HEK293 (cell line): ENCODE results near the gene OPCML.

Experiments used
- CTCF ChIA-PET: fragments of 350-600 bp; formaldehyde crosslinking; extraction: SDS; loops from one replicate; lab custom pipeline; 2021; ENCODE audit warnings: antibody characterized with exemption; lab: Yijun Ruan, JAX
- POLR2A ChIA-PET: fragments of 300-600 bp; formaldehyde crosslinking; extraction: SDS; loops from one replicate; lab custom pipeline; 2020; ENCODE audit warnings: antibody characterized with exemption, inconsistent platforms; lab: Yijun Ruan, JAX
- H3K27ac ChIP-seq: fragments of 200-500 bp; sonication (Bioruptor generic); 2 replicates; pipeline ENCODE4 v1.5.1; 2014; ENCODE audit warnings: low read depth, low read length, control low read depth, inconsistent platforms; ENCODE audit errors: extremely low read depth
- H3K36me3 ChIP-seq, 2 experiments: fragments of 200-500 bp in 1 of 2; sonication (Bioruptor generic) in 1 of 2; 1 replicate in 1 of 2; 2 replicates in 1 of 2; pipeline ENCODE4 v1.5.1; 2014 to 2017; ENCODE audit warnings: inconsistent platforms in 2 of 2, low read length in 2 of 2; ENCODE audit not compliant: control insufficient read depth in 2 of 2, insufficient read depth in 1 of 2
- H3K4me1 ChIP-seq: fragments of 200-500 bp; sonication (Bioruptor generic); 2 replicates; pipeline ENCODE4 v1.5.1; 2014; ENCODE audit warnings: mild to moderate bottlenecking, low read length, inconsistent platforms; ENCODE audit not compliant: control insufficient read depth, insufficient read depth
- H3K4me3 ChIP-seq: 2 replicates; pipeline ENCODE4 v1.5.1; 2011; ENCODE audit warnings: low read depth, mild to moderate bottlenecking, control low read depth, low read length, moderate library complexity
- H3K9me3 ChIP-seq: fragments of 200-500 bp; sonication (Bioruptor generic); 2 replicates; pipeline ENCODE4 v1.5.1; 2014; ENCODE audit warnings: low read depth, low read length, inconsistent platforms; ENCODE audit not compliant: control insufficient read depth, insufficient read depth
- GFI1B ChIP-seq: fragments of 450-650 bp; formaldehyde crosslinking; IDR thresholded peaks from 2 replicates; pipeline ENCODE4 v1.5.1; 2016; ENCODE audit warnings: missing biosample characterization, missing genetic modification characterization
- GLI2 ChIP-seq: fragments of 450-650 bp; formaldehyde crosslinking; IDR thresholded peaks from 2 replicates; pipeline ENCODE4; 2017; ENCODE audit warnings: missing biosample characterization, missing genetic modification characterization, low read depth, borderline replicate concordance
- KLF16 ChIP-seq: fragments of 450-650 bp; formaldehyde crosslinking; IDR thresholded peaks from 2 replicates; pipeline ENCODE4 v1.5.1; 2017; ENCODE audit warnings: missing biosample characterization, missing genetic modification characterization
- MZF1 ChIP-seq: fragments of 450-650 bp; formaldehyde crosslinking; IDR thresholded peaks from 2 replicates; pipeline ENCODE4 v1.5.1; 2017; ENCODE audit warnings: missing biosample characterization, missing genetic modification characterization, borderline replicate concordance
- RBAK ChIP-seq: fragments of 450-650 bp; formaldehyde crosslinking; IDR thresholded peaks from 2 replicates; pipeline ENCODE4 v1.5.1; 2016; ENCODE audit warnings: missing biosample characterization, missing genetic modification characterization
- SP3 ChIP-seq: fragments of 450-650 bp; formaldehyde crosslinking; IDR thresholded peaks from 2 replicates; pipeline ENCODE4 v1.5.1; 2016; ENCODE audit warnings: missing biosample characterization, missing genetic modification characterization
- SP7 ChIP-seq: fragments of 450-650 bp; formaldehyde crosslinking; IDR thresholded peaks from 2 replicates; pipeline ENCODE4 v1.5.1; 2016; ENCODE audit warnings: missing biosample characterization, missing genetic modification characterization
- ZNF140 ChIP-seq: fragments of 450-650 bp; formaldehyde crosslinking; IDR thresholded peaks from 2 replicates; pipeline ENCODE4 v1.5.1; 2016; ENCODE audit warnings: missing biosample characterization, missing genetic modification characterization
- ZNF148 ChIP-seq: fragments of 450-650 bp; formaldehyde crosslinking; IDR thresholded peaks from 2 replicates; pipeline ENCODE4 v1.5.0; 2017; ENCODE audit warnings: missing biosample characterization, missing genetic modification characterization, borderline replicate concordance
- ZNF169 ChIP-seq: fragments of 450-650 bp; formaldehyde crosslinking; IDR thresholded peaks from 2 replicates; pipeline ENCODE4 v1.5.1; 2016; ENCODE audit warnings: missing biosample characterization, missing genetic modification characterization
- ZNF184 ChIP-seq: fragments of 450-650 bp; IDR thresholded peaks from 2 replicates; pipeline ENCODE4 v1.5.1; 2018; ENCODE audit warnings: missing biosample characterization, mild to moderate bottlenecking, missing genetic modification characterization
- ZNF23 ChIP-seq: fragments of 450-650 bp; formaldehyde crosslinking; IDR thresholded peaks from 2 replicates; pipeline ENCODE4 v1.5.1; 2016; ENCODE audit warnings: missing biosample characterization, missing genetic modification characterization, borderline replicate concordance
- ZNF266 ChIP-seq: fragments of 450-650 bp; formaldehyde crosslinking; IDR thresholded peaks from 2 replicates; pipeline ENCODE4 v1.5.1; 2016; ENCODE audit warnings: missing biosample characterization, missing genetic modification characterization, low read depth
- ZNF274 ChIP-seq, 2 experiments: fragments of 200-500 bp in 1 of 2; fragments of 450-650 bp in 1 of 2; sonication (Bioruptor generic) in 1 of 2; formaldehyde crosslinking in 1 of 2; IDR thresholded peaks; 2 replicates each; pipeline versions ENCODE4 v1.5.1 to v1.6.1; 2014 to 2016; ENCODE audit warnings: borderline replicate concordance in 1 of 2, inconsistent platforms in 1 of 2, low read length in 1 of 2, missing biosample characterization in 1 of 2, missing genetic modification characterization in 1 of 2
- ZNF292 ChIP-seq: fragments of 450-650 bp; formaldehyde crosslinking; IDR thresholded peaks from 2 replicates; pipeline ENCODE4 v1.5.1; 2016; ENCODE audit warnings: low read depth, missing biosample characterization, missing genetic modification characterization, borderline replicate concordance
- ZNF311 ChIP-seq: fragments of 450-650 bp; formaldehyde crosslinking; IDR thresholded peaks from 2 replicates; pipeline ENCODE4 v1.5.1; 2017; ENCODE audit warnings: missing biosample characterization, missing genetic modification characterization, borderline replicate concordance
- ZNF341 ChIP-seq: fragments of 450-650 bp; formaldehyde crosslinking; IDR thresholded peaks from 2 replicates; pipeline ENCODE4; 2016; ENCODE audit warnings: low read depth, missing biosample characterization, missing genetic modification characterization
- ZNF398 ChIP-seq: fragments of 450-650 bp; formaldehyde crosslinking; IDR thresholded peaks from 2 replicates; pipeline ENCODE4 v1.5.1; 2017; ENCODE audit warnings: missing biosample characterization, missing genetic modification characterization
- ZNF423 ChIP-seq: fragments of 450-650 bp; formaldehyde crosslinking; IDR thresholded peaks from 2 replicates; pipeline ENCODE4 v1.5.1; 2016; ENCODE audit warnings: missing biosample characterization, missing genetic modification characterization
- ZNF473 ChIP-seq: fragments of 450-650 bp; formaldehyde crosslinking; IDR thresholded peaks from 2 replicates; pipeline ENCODE4 v1.5.1; 2017; ENCODE audit warnings: missing biosample characterization, missing genetic modification characterization
- ZNF48 ChIP-seq: fragments of 450-650 bp; formaldehyde crosslinking; IDR thresholded peaks from 2 replicates; pipeline ENCODE4 v1.5.1; 2016; ENCODE audit warnings: missing biosample characterization, missing genetic modification characterization
- ZNF510 ChIP-seq: fragments of 450-650 bp; formaldehyde crosslinking; IDR thresholded peaks from 2 replicates; pipeline ENCODE4 v1.5.1; 2018; ENCODE audit warnings: mild to moderate bottlenecking, missing genetic modification characterization, missing biosample characterization; ENCODE audit not compliant: insufficient replicate concordance
- ZNF521 ChIP-seq: fragments of 450-650 bp; formaldehyde crosslinking; IDR thresholded peaks from 2 replicates; pipeline ENCODE4 v1.5.1; 2017; ENCODE audit warnings: missing biosample characterization, mild to moderate bottlenecking, missing genetic modification characterization
- ZNF530 ChIP-seq: fragments of 450-650 bp; formaldehyde crosslinking; IDR thresholded peaks from 2 replicates; pipeline ENCODE4 v1.5.1; 2016; ENCODE audit warnings: low read depth, missing biosample characterization, missing genetic modification characterization
- ZNF624 ChIP-seq: fragments of 450-650 bp; formaldehyde crosslinking; IDR thresholded peaks from 2 replicates; pipeline ENCODE4 v1.5.1; 2017; ENCODE audit warnings: missing biosample characterization, missing genetic modification characterization
- ZNF645 ChIP-seq: fragments of 450-650 bp; formaldehyde crosslinking; IDR thresholded peaks from 2 replicates; pipeline ENCODE4; 2016; ENCODE audit warnings: missing biosample characterization, missing genetic modification characterization
- ZNF776 ChIP-seq: fragments of 450-650 bp; formaldehyde crosslinking; IDR thresholded peaks from 2 replicates; pipeline ENCODE4 v1.5.0; 2017; ENCODE audit warnings: missing biosample characterization, missing genetic modification characterization, borderline replicate concordance
- ZNF785 ChIP-seq: fragments of 450-650 bp; formaldehyde crosslinking; IDR thresholded peaks from 2 replicates; pipeline ENCODE4 v1.5.1; 2016; ENCODE audit warnings: missing biosample characterization, missing genetic modification characterization

OPCML gene

DNA sequence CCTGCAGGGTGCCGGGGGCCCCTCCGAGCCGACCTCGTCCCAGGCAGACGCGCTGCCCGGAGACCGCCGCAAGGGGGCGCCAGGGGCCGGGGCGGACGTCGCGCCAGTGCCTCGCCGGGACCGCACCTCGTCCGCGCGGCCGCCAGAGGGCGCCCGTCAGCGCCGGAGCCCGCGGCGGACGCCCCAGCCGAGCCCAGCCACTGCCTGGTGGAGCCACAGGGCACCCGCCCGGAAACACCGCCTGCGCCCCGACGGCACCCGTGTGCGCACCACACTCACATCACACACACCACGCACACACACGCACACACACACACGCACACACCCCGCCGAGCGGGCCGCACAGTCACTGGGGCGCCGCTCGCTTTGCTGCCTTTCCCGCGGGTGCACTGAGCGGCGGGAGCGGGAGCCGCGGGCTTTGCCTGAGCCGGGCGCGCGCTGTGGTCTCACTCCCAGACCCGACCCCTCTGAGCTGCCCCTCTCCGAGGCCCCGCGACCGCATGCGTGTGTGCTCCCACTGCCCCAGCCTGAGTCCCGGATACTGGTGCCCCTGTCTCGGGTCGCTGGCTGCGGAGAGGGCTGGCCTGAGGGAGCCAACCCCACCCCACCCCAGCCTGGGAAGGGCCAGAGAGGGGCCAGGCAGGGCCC is 449.3 kb downstream of the OPCML start (continued):
- TF ChIP-seq SP7, result no peak
- TF ChIP-seq ZNF521 (tag by site-specific recombination), result no peak
- TF ChIP-seq ZNF398 (tag by site-specific recombination), result no peak
- TF ChIP-seq ZNF473, result no peak

GRCh38 chr11:133082453-133082781 is 449.9 kb downstream of the OPCML start:
- Histone ChIP-seq H3K9me3 (no peaks in the 10 kb centered on the region), H3K4me1 (no peaks in the 10 kb centered on the region), H3K27ac (peak overlapping the region; percentile 9; the same call in 1 of the 2 replicates), H3K36me3 (no peaks in the 10 kb centered on the region), H3K4me3 (peak overlapping the region; percentile 18)
- TF ChIP-seq ZNF311 (tag by site-specific recombination) (no peak), ZNF148 (tag by site-specific recombination) (no peak), ZNF423 (tag by site-specific recombination) (no peak), ZNF184 (tag by site-specific recombination) (no peak), ZNF776 (tag by site-specific recombination) (no peak), ZNF23 (tag by site-specific recombination) (no peak), ZNF785 (tag by site-specific recombination) (no peak), GFI1B (tag by site-specific recombination) (no peak), ZNF645 (tag by site-specific recombination) (no peak), KLF16 (tag by site-specific recombination) (no peak), ZNF530 (tag by site-specific recombination) (no peak)
- CTCF ChIA-PET, result interaction anchor here (0.5 to 2.1 kb wide), 10 partner anchors 13 to 1281 kb away, joined by 3 to 4 read pairs (median 3); no protein-coding TSS in a partner anchor
- POLR2A ChIA-PET, result no interaction called here

DNA sequence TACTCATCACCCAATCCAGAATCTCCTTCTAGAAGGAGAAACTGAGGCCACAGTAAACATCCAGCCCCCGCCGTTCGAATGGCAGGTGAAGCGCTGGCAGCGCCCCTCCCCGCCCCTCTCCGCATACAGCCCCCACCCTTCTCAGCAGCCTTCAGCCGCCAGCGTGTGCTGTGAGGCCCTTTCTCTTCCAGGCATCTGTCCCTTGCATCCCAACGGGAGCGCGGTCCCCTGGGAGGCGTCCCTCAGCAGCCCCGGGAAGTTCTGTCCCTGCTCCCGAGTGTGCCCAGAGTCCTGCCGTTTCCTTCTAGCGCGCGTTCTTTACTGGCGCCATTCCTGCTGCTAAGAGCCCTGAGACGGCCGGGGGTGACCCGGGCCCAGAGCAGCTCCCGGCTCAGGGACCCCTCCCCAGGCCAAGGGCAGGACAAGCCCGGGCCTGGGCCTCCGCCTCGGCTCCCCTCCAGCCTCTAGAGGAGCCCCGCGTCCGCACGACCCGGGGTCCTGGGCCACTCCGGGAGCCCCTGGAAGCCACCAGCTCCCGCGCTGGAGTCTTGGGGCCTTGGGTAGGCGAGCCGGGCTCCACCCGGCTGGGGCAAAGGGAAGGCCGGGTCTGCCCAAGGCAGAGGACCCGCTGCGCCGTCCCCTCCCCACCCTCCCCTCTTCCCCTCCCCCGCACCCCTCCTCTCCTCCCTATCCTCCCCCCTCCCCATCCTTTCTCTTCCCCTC is 450.4 kb downstream of the OPCML start:
- Histone ChIP-seq H3K27ac (no peak overlapping the region), H3K9me3 (no peaks in the 10 kb centered on the region), H3K4me1 (no peaks in the 10 kb centered on the region), H3K36me3 (no peaks in the 10 kb centered on the region), H3K4me3 (no peak overlapping the region)
- POLR2A ChIA-PET, result no interaction called here
- CTCF ChIA-PET, result interaction anchor here (0.5 to 5.5 kb wide), 14 partner anchors 12 to 1281 kb away, joined by 3 to 79 read pairs (median 3); no protein-coding TSS in a partner anchor
- TF ChIP-seq ZNF510 (tag by site-specific recombination), result no peak
- no peak for TF ChIP-seq ZNF274 (IDR thresholded peaks at IDR 0.05; ENCODE audit: low read length)
- TF ChIP-seq ZNF274 (tag by site-specific recombination; IDR thresholded peaks at IDR 0.05; ENCODE audit: borderline replicate concordance), result no peak
- TF ChIP-seq ZNF341 (tag by site-specific recombination), result no peak
- TF ChIP-seq ZNF48 (tag by site-specific recombination), result no peak
- TF ChIP-seq SP3 (tag by site-specific recombination), result no peak
- TF ChIP-seq ZNF292 (tag by site-specific recombination), result no peak
- no peak for TF ChIP-seq ZNF140
- TF ChIP-seq ZNF169 (tag by site-specific recombination), result no peak
- no peak for TF ChIP-seq MZF1
- no peak for TF ChIP-seq RBAK (tag by site-specific recombination)
- TF ChIP-seq ZNF624 (tag by site-specific recombination), result no peak
- TF ChIP-seq GLI2 (tag by site-specific recombination), result no peak
- TF ChIP-seq ZNF266 (tag by site-specific recombination), result no peak
